ENCODE data around the gene SLC13A4. TPM values are rescaled to one million over a fixed set of nuclear protein-coding genes. Genes with fewer than 3 reads are reported as not detected.
"Not testable (repeated sequence)": the region's sequence is repeated elsewhere in the genome, so short reads cannot be mapped to it uniquely, and the experiment has no call there.

The SLC13A4 gene
- polyA plus RNA-seq, 1 donor from 2014 or later = 1.4 TPM

DNA sequence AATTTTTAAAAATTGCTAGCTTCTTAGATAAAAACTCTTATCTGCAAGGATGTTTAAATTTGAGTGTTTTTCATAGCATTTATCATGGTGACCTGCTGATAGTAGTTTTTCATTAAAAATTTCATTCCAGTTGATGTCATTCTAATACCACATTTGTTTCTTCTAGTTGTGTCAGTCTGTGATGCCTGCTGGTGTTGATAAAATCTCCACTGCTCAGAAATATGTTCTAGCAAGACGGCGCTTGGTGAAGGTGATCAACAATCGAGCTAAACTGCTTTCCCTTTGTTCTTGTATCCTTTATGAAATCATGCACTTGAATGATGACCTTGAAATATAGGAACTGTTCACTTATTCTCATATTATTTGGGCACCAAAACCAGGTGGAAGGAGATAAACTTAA, 83.3 kb downstream of the SLC13A4 start:
- no peaks in the 10 kb centered on the region for H3K9me2 ChIP-seq (ENCODE audit: insufficient read depth, low read length)
- no peaks in the 10 kb centered on the region for H3F3A ChIP-seq (ENCODE audit: insufficient read depth, low read length, poor library complexity, severe bottlenecking)
- H3K79me2 ChIP-seq (replicated peaks; ENCODE audit: insufficient read depth, low read length) = no peaks in the 10 kb centered on the region
- no peak overlapping the region for H3K4me2 ChIP-seq (ENCODE audit: low read length)
- H2AFZ ChIP-seq (ENCODE audit: low read depth, low read length) = no peak overlapping the region
- no peak overlapping the region for H3K4me3 ChIP-seq (ENCODE audit: low read length)
- H3K27me3 ChIP-seq (ENCODE audit: insufficient read depth, low read depth, low read length) = no peaks in the 10 kb centered on the region
- no peak overlapping the region for H3K9ac ChIP-seq (ENCODE audit: low read length)
- no peaks in the 10 kb centered on the region for H3K9me3 ChIP-seq (ENCODE audit: low read length)
- no peaks in the 10 kb centered on the region for H3K36me3 ChIP-seq (ENCODE audit: insufficient read depth, low read length)
- no peaks in the 10 kb centered on the region for H4K20me1 ChIP-seq (ENCODE audit: insufficient read depth)
- no peak overlapping the region for H3K27ac ChIP-seq (ENCODE audit: low read length)
- TF ChIP-seq EZH2 (IDR thresholded peaks at IDR 0.05; ENCODE audit: borderline replicate concordance, insufficient read depth, low read length, poor library complexity, severe bottlenecking) = no peak

DNA sequence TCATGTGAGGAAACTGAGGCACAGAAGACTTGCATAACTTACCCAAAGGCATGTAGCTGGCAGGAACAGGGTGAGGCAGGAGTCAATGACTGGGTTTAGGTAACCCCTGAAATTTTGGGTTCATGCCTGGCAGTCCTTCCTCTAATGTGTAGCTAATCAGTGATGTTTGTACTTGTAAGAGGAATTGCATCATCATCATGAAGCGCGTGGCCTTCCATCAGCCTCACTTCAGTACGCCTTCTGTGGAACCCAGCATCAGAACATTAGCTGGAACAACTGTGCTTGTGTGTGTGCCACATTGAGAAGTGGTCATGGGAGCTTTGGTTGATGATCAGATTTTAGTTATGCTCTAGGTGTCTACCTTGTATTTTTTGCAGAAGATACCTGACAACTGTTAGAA, 83.8 kb downstream of the SLC13A4 start:
- Histone ChIP-seq H3F3A (ENCODE audit: insufficient read depth, low read length, poor library complexity, severe bottlenecking) (no peaks in the 10 kb centered on the region), H3K36me3 (ENCODE audit: insufficient read depth, low read length) (no peaks in the 10 kb centered on the region), H3K9me2 (ENCODE audit: insufficient read depth, low read length) (no peaks in the 10 kb centered on the region), H3K27me3 (ENCODE audit: insufficient read depth, low read depth, low read length) (no peaks in the 10 kb centered on the region), H3K27ac (ENCODE audit: low read length) (no peak overlapping the region), H2AFZ (ENCODE audit: low read depth, low read length) (no peak overlapping the region), H3K4me3 (ENCODE audit: low read length) (no peak overlapping the region), H3K9ac (ENCODE audit: low read length) (no peak overlapping the region), H3K4me2 (ENCODE audit: low read length) (no peak overlapping the region), H4K20me1 (ENCODE audit: insufficient read depth) (no peaks in the 10 kb centered on the region), H3K79me2 (replicated peaks; ENCODE audit: insufficient read depth, low read length) (no peaks in the 10 kb centered on the region), H3K9me3 (ENCODE audit: low read length) (no peaks in the 10 kb centered on the region)
- TF ChIP-seq SMC3 (conservative IDR thresholded peaks at IDR 0.05; ENCODE audit: poor library complexity) (no peak), EZH2 (IDR thresholded peaks at IDR 0.05; ENCODE audit: borderline replicate concordance, insufficient read depth, low read length, poor library complexity, severe bottlenecking) (no peak), TAF1 (IDR thresholded peaks at IDR 0.05; ENCODE audit: low read depth) (no peak), EP300 (conservative IDR thresholded peaks at IDR 0.05; ENCODE audit: poor library complexity, severe bottlenecking) (no peak), REST (IDR thresholded peaks at IDR 0.05; ENCODE audit: borderline replicate concordance) (no peak), POLR2AphosphoS5 (IDR thresholded peaks at IDR 0.05) (no peak), RAD21 (conservative IDR thresholded peaks at IDR 0.05) (no peak), MXI1 (conservative IDR thresholded peaks at IDR 0.05; ENCODE audit: poor library complexity, severe bottlenecking) (no peak)
- TF ChIP-seq, protein P1, sequence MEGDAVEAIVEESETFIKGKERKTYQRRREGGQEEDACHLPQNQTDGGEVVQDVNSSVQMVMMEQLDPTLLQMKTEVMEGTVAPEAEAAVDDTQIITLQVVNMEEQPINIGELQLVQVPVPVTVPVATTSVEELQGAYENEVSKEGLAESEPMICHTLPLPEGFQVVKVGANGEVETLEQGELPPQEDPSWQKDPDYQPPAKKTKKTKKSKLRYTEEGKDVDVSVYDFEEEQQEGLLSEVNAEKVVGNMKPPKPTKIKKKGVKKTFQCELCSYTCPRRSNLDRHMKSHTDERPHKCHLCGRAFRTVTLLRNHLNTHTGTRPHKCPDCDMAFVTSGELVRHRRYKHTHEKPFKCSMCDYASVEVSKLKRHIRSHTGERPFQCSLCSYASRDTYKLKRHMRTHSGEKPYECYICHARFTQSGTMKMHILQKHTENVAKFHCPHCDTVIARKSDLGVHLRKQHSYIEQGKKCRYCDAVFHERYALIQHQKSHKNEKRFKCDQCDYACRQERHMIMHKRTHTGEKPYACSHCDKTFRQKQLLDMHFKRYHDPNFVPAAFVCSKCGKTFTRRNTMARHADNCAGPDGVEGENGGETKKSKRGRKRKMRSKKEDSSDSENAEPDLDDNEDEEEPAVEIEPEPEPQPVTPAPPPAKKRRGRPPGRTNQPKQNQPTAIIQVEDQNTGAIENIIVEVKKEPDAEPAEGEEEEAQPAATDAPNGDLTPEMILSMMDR (IDR thresholded peaks at IDR 0.05; ENCODE audit: poor library complexity, severe bottlenecking) = no peak

GRCh38 chr7:135639690-135640089, 88.3 kb downstream of the SLC13A4 start:
- H3K27ac ChIP-seq (ENCODE audit: low read length); H3K9ac ChIP-seq (ENCODE audit: low read length); H4K20me1 ChIP-seq (ENCODE audit: insufficient read depth); H3K4me3 ChIP-seq (ENCODE audit: low read length); H3K79me2 ChIP-seq (replicated peaks; ENCODE audit: insufficient read depth, low read length); H2AFZ ChIP-seq (ENCODE audit: low read depth, low read length); H3K9me3 ChIP-seq (ENCODE audit: low read length); H3F3A ChIP-seq (ENCODE audit: insufficient read depth, low read length, poor library complexity, severe bottlenecking); H3K27me3 ChIP-seq (ENCODE audit: insufficient read depth, low read depth, low read length); H3K4me2 ChIP-seq (ENCODE audit: low read length); H3K9me2 ChIP-seq (ENCODE audit: insufficient read depth, low read length); H3K36me3 ChIP-seq (ENCODE audit: insufficient read depth, low read length): not testable (repeated sequence)

Measured in neural cell (in vitro differentiated cells).